GM21381 (cell line): ENCODE data around the gene TSC22D1.
"Not testable (repeated sequence)": the region's sequence is repeated elsewhere in the genome, so short reads cannot be mapped to it uniquely, and the experiment has no call there.

ENCODE experiments used
- ATAC-seq: cut with Tn5 transposase; IDR thresholded peaks from one replicate; pipeline ENCODE4 v1.9.1; 2021; ENCODE audit warnings: mild to moderate bottlenecking, moderate library complexity; ENCODE audit not compliant: unreplicated experiment

TSC22D1 gene

GRCh38 chr13:44456212-44456611 is 119.9 kb downstream of the TSC22D1 start:
- not testable (repeated sequence) for ATAC-seq

GRCh38 chr13:44455769-44456168 is 120.4 kb downstream of the TSC22D1 start:
- ATAC-seq, result no peak

DNA sequence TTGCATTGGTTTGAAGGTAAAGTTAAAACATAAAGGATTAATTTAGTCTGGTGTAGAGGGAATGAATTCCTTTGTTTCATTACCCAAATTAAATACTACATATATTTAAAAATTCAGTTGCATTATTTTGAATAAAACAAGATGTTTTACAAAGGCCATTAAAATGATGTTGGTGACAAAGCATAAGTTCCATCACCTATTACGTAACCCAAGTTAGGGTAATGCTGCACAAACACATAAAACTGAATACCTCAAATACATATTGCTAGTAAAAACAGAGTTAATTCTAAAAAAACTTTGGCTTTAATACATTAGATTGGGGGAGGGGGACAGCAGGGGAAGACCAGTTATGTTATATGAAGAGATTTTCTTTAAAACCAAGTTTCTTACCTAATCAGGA is 122.2 kb downstream of the TSC22D1 start:
- ATAC-seq, result no peak

DNA sequence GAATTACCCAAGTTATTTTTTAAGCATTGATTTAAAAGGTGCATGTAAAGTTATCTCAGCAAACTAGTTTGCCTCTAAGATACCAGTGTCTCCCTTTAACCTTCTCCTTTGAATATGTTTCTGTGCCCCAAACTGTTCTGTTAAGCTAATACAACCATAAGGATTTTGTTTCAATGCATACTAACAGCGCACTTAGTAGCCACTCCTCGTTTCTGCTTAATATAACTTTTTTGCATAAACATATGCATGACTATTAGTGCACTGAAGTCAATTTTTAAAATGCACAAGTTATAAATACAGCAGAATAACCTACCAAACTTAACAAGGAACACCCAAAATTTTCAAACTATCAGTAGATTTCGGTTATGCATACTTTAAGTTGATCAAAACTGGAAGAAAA is 123.1 kb downstream of the TSC22D1 start:
- no peak for ATAC-seq

GRCh38 chr13:44452418-44452817 is 123.7 kb downstream of the TSC22D1 start:
- ATAC-seq, result no peak

- no peak for ATAC-seq
These were observed 124.5 kb downstream of the TSC22D1 start for GRCh38 chr13:44451651-44452050.

DNA sequence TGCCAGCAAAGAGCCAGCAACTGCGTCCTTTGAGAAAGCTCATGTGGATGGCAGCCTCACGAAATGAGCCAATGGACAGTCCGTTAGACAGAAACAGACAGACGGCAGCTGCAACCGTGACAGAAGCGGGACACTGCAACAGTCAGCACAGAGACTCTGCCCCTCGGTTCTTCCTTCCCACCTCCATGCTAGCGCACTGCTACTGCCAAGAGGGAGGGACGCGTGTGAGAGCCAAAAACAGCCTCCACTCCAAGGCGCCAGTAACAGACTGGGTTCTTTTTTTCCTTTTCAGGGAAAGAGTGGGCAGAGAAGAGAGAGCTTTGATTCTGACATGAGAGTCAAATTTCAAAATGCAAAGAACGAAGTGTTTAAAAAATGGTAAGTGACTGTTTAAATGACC is 125.0 kb downstream of the TSC22D1 start:
- ATAC-seq, result no peak

DNA sequence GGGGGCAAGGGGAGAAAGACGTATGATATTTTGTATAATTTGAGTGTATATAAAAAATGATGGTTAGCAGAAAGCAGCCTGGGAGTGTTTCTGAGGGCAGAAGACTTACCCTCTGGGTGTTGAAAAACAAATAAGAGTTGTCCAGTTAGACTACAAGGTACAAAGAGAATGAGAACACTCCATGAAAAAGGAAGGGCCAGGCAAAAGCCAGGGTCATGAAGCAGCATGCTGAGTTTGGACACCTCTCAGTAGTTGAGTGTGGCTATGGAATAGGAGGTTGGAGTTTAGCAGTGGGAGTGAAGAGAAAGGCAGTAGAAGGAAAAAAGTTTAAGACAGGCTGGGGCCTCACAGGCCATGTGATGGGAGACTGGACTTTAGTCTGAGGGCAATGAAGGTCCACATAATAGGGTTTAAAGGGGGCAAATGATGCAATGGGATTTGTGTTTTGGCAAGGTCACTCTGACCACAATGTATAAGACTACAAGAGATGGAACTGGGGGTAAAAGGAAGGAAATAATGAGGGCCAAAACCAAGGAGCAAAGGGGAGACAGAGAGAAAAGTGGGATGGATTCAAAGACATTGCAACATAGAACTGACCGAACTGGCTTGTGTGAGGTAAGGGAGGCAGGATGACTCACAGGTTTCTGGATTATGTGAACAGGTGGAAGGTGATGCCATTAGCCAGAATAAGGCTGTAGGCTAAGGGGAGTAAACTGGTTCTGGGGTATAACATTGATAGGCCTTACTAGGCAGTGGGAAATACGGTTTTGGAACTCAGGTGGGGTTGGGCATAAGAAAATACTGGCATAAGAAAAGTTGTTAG is 125.9 kb downstream of the TSC22D1 start:
- ATAC-seq, result no peak

DNA sequence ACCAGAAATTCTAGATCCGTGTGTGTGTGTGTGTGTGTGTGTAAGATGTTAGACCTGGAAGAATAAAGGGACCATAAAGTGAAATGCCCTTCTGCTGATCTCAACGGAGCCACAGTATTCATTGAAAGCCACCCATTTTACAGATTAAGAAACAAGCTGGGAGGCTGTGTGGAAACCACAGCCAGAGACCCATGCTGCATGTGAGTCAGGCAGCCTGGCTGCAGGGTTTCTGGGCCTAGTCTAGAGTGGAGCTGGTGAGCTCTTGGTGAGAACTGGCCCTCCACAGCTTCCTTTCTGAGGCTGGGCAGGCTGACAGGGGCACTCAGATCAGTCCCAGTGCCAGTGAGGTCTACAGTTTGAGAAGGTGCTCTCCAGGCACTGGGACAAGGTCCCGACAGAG is 127.3 kb downstream of the TSC22D1 start:
- no peak for ATAC-seq

DNA sequence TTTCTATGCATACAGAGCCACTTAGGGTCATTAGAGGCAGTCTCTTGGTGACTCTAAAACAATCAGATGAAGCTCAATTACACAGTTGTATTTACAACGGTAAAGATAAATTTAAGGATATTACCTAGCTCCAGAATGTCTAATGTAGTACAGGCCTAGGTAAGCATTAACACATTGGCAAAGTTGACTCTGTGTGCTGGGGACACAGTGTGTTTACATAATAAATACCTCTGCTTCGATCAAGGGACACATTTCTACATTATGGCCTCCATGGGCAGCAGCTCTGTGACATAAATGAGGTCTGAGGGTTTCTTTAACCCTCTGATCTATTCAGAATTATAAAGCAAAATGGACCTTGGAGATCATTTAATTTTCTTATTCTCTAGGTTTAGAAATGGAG is 127.8 kb downstream of the TSC22D1 start:
- no peak for ATAC-seq

DNA sequence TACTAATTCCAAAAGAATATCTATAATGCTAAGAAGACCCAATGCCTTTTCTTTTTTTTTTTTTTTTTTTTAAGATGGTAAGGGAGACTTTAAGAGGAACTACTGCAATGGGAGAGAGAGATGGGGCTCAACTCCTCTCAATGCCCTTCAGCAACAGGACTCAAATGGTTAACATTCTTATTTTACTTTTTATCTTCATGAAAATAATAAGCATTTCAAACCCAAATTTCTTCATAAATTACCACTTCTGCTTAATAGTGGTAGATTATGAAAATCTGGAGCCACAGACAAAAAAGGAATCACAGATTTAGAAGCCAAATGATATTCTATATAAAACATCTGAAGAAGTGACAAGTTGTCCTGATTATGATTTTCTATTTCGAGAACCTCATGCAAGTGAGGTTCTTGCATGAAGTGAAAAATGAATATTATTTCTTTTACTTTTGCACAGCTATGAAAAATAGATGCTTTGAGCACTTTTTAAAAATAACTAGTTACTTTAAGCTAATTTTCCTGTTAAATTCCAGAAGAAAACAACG is 128.3 kb downstream of the TSC22D1 start:
- no peak for ATAC-seq

GRCh38 chr13:44440046-44440608 is 136.0 kb downstream of the TSC22D1 start:
- no peak for ATAC-seq

DNA sequence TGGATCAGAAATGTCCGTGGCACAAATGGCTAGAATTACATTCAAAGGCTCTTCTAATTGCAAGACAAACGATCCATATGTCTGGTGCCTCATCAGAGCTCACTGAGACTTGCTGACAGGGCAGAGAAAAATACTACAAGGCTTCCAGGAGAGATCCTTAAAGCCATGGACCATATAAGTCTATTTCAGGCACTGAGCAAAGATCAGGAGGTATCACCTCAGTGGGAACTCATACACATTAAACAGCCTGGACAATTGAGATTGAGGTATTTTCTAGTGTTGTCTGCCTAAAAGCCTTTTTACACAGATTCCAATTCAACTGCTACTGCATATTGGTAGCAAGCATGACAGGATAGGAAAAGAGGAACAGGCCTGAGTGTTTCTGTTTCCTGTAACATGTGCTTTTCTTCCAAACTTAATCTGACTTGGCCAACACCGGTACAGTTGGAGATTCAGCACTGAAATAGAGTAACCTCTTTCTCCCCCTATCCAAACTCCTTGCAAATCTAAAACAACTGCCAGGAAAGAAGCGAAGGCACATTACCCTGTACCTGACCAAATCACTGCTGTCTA is 136.6 kb downstream of the TSC22D1 start:
- ATAC-seq, result no peak

- no peak for ATAC-seq
These were observed 137.9 kb downstream of the TSC22D1 start for GRCh38 chr13:44438234-44438579.

- ATAC-seq, result no peak
These were observed 138.5 kb downstream of the TSC22D1 start for GRCh38 chr13:44437356-44438233.

DNA sequence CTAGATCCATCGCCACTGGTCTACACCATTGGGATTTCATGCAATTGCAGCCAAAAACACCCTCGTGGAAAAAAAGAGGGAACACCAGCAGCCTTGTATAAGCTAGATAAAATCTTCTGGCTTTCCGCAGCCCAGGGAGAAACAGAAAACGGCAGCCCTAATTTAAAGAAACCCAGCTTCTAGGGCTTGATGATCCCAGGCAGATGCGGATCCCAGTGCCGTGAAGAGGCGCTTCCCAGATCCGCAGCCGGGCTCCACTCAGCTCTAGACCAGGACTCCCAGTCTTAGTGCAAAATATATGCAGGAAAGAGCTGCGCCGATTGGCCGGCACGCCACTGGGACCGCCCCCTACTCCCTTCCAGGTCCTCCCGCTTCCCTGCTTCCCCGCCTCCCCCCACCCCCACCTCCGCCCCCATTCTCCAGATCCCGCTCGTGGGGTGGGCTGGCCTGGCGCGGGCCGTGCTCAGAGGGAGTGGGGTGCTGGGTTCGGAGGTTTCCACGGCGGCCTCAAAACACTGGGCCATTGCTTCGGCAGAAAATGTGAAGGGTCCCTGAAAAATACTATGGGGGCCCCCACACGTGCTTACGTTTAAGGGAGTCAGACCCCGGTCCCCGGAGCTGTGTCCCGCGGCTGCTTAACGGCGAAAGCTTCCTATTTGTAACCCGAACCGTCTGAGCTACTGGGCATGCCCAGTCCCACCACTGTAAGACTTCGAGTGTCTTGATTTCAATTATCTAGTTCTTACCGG is 139.4 kb downstream of the TSC22D1 start:
- no peak for ATAC-seq

DNA sequence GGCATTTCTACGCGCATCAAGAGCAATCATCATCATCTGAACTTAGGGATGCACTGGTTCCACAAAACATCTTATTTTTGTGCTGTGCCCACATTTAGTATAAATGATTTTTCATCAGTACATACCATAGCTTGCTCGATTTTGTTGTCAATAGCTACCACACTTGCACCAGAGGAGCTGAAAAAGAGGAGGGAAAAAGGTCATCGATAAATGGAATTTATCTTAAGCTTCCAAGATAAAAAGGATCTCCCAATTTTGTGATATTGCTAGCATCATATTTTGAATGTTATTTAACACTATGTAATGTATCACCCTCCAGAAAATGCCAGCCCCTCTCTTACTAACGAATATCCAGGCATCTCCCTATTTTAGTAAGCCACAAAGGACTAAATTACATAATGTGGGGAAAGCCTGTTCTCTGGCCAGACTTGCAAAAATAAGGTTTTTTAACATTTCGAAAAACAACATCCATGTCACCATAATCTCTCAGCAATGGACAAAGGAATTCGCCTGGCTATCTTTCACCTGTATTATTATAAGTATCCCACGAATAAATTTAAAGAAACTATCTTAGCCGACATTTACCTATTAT is 140.1 kb downstream of the TSC22D1 start:
- ATAC-seq, result no peak

- peak; percentile 72 for ATAC-seq
These were observed 140.8 kb downstream of the TSC22D1 start for GRCh38 chr13:44435142-44435918.

DNA sequence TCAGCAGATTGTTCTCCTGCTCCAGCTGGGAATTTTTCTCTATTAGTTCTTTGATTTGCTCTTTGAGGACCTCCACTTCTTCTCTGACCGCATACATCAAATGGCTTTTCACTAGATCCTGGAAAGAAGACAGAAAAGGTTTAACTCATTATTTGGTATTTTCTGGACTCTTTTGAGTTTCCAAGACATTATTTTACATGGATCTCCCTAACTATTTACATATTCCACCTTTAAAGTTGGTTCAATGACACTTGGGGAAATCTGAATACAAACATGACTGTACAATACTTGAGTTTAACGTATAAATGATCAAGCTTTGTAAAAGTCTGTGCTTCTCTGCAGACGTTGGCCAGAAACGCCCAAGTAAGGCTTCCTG is 141.4 kb downstream of the TSC22D1 start:
- no peak for ATAC-seq
